HG02642 (cell line): ENCODE measurements around the gene FAAP100.
A peak's percentile ranks its signal among the peaks of the same experiment; 100 is the strongest.

Experiments
- ATAC-seq: cut with Tn5 transposase; IDR thresholded peaks from one replicate; pipeline ENCODE4 v1.9.1; 2021; ENCODE audit warnings: mild to moderate bottlenecking; ENCODE audit not compliant: unreplicated experiment, poor library complexity

The FAAP100 gene

GRCh38 chr17:81514739-81515529 lies 37.2 kb downstream of the FAAP100 start:
- ATAC-seq, result peak; percentile 18

- ATAC-seq, result no peak
These were observed 37.7 kb downstream of the FAAP100 start for GRCh38 chr17:81514489-81514738.

DNA sequence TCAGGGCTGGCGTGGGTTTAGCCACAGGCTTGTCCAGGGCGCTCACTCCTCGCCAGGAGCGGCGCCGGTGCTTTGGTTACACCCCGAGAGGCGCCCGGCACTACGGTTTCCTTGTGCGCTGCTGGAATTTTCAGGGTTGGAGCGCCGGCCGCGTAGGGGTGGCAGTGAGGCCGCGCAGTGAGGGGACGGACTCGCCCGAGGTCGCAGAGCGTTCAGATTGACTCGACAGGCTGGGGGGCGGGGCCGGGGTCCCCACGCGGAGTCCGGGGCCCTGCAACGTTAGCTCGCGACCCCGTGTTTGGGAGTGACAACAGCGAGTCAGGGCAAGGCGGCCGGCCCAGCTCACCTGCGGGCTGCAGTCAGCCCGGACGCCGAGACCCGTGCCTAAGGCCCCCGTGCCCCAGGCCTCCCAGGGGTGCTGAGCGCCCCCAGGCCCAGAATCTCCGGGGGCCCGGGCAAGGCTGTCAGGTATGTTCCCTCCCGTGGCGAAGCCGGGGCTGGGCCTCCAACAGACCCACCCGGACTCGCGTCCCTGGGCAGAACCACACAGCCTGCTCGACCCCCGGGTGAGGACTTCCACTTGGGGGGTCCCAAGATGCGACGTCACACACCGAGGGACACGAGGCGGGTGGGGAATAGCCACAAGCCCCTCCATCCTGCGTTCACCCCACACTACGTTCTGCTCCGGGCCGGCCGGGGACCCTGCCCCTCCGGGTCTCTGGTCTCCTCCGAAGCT lies 38.2 kb downstream of the FAAP100 start:
- peak; percentile 0 for ATAC-seq

DNA sequence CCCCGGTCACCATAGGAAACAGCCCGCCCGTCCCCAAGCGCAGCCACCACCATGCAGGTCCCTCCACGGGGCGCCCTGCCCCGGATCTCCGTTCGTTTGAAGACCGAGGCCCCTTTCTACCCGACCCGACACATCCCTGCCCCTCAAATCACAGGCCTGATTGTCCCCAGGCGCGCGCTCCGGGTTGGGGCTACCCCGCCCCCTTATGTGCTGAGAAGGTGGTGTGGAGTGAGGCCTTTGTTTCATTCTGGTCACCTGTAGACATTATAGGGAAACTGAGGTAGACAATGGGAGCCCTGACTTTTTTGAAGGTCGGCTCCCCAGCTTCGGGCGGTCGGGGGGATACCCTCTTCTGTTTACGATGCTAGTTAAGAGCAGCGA lies 38.8 kb downstream of the FAAP100 start:
- ATAC-seq, result peak; percentile 2

DNA sequence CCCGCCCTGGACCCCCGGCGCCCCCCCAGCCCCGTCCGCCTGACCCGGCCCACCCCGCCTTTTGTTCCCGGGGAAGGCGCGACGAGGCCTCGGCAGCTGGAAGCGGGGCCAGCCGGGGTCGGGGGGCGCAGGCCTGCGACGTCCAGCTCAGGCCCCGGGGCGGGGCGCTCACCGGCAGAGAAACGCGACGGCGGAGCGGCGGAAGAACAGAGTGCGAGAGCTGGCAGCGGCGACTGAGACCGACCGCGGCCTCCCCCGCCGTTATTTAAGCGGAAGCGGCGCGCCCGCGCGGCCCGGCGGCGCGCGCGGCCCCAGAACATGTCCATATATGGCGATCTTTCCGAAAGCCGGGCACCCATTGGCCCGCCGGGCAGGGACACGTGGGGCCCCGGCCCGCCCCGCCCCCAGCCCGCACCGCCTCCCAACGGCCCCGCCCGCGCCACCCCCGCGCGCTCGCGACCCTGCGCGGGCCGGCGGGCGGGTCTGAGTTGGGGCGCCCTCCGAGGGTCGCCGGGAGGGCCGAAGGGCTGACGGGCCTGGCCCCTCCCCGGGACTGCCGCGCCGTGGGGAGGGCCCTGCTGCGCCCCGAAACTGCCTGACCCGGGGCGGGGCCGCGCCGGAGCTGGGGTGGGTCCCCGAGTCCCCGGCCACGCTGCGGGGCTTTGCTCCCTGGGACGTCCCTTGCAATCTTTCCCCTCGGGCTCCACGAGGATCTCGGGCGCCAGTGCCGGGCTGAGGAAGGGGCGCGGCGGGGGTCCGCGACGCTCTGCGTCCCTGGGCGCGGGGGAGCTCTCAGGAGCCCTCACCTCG lies 39.4 kb downstream of the FAAP100 start, which contains the start of gene ACTG1:
Gene ACTG1, minus strand, starts transcription at position 238 of the 810 bp plus-strand sequence. CDS start 445 bp downstream, outside the sequence.
- ATAC-seq, result peak; percentile 56

- ATAC-seq, result no peak
These were observed 40.2 kb downstream of the FAAP100 start for GRCh38 chr17:81511804-81512561.

- ATAC-seq, result no peak
These were observed 40.7 kb downstream of the FAAP100 start for GRCh38 chr17:81511554-81511803.

GRCh38 chr17:81510785-81511553 lies 41.2 kb downstream of the FAAP100 start:
- no peak for ATAC-seq

GRCh38 chr17:81509972-81510784 lies 42.0 kb downstream of the FAAP100 start:
- no peak for ATAC-seq

- ATAC-seq, result no peak
These were observed 42.8 kb downstream of the FAAP100 start for GRCh38 chr17:81509207-81509971.

DNA sequence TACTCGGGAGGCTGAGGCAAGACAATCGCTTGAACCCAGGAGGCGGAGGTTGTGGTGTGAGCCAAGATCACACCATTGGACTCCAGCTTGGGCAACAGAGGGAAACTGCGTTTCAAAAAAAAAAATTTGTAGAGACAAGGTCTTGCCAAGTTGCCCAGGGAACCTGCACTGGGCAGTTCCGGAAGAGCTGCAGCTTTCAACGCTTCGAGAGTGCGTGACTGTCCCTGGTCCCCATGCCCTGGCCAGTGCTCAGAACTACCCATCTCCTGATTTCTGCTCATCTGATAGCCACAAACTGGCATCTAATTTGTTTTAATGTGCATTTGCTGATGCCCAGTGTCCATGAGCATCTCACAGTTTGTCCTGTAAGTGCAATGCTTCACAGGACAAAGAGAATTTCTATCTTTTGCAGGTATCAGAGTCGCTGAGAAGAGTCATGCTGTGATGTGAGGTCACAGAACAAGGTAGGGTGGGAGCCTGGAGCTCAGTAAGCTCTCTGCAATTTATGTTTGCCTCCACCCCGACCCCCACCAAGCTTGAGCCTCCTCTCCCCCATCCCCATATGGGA lies 43.4 kb downstream of the FAAP100 start:
- ATAC-seq, result no peak

DNA sequence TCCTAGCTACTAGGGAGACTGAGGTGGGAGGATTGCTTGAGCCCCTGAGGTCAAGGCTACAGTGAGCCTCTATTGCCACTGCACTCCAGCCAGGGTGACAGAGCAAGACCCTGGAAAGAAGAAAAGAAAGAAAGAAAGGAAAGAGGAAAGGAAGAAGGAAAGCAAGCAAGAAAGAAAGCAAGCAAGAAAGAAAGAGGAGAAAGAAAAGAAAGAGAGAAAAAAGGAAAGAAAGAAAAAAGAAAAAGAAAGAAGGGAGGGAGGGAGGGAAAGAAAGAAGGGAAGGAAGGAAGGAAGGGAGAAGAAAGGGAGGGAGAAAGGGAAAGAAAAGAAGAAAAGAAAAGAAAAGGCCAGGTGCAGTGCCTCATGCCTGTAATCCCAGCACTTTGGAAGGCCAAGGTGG lies 48.5 kb downstream of the FAAP100 start:
- ATAC-seq, result no peak

DNA sequence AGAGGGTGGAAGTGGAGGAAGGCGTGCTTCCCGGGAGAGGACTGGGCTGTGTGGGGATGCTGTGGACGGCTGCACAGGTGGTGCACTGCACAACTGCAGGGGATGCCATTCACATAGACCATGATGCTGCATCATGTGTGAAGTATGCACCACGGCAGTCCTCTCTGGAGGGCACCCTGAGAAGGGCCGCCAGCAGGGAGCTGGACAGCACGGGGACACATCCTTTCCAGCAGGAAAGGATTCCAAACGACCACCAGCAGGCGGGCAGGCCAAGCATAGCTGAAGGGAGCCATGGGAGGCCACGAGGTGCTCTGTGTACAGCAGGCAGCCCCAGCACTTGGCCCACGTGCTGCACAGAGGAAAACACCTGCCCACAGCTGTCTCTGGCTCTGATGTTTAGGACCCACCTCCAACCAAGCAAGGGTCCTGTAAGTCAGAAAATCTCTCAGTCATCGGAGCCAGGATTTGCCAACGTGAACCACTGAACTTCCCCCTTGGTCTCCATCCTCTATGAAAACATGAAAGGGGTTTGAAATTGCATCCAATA lies 49.6 kb downstream of the FAAP100 start:
- ATAC-seq, result no peak

- no peak for ATAC-seq
These were observed 52.1 kb downstream of the FAAP100 start for GRCh38 chr17:81500047-81500446.

GRCh38 chr17:81499601-81499970 lies 52.6 kb downstream of the FAAP100 start:
- no peak for ATAC-seq

- no peak for ATAC-seq
These were observed 53.1 kb downstream of the FAAP100 start for GRCh38 chr17:81498953-81499600.

- no peak for ATAC-seq
These were observed 57.4 kb downstream of the FAAP100 start for GRCh38 chr17:81494626-81495377.
